HG03439 (cell line): ENCODE results near the gene DNMBP.
"Not testable (repeated sequence)": the region's sequence is repeated elsewhere in the genome, so short reads cannot be mapped to it uniquely, and the experiment has no call there.

ENCODE experiments used
- ATAC-seq: cut with Tn5 transposase; IDR thresholded peaks from one replicate; pipeline ENCODE4 v1.9.1; 2021; ENCODE audit warnings: mild to moderate bottlenecking, moderate library complexity; ENCODE audit not compliant: unreplicated experiment

The DNMBP gene

DNA sequence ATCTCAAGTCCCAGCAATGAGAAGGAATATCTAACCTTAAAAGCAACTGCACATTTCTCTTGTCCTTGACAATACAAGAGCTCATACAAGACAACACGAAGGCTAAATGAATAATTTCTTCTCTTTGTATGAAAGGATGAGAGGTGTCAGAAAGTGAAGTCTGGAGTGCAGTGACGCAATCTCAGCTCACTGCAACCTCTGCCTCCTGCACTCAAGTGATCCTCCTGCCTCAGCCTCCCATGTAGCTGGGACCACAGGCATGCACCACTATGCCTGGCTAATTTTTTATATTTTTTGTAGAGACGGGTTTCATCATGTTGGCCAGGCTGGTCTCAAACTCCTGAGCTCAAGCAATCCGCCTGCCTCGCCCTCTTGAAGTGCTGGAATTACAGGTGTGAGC is 24.1 kb downstream of the DNMBP start:
- ATAC-seq, result not testable (repeated sequence)

DNA sequence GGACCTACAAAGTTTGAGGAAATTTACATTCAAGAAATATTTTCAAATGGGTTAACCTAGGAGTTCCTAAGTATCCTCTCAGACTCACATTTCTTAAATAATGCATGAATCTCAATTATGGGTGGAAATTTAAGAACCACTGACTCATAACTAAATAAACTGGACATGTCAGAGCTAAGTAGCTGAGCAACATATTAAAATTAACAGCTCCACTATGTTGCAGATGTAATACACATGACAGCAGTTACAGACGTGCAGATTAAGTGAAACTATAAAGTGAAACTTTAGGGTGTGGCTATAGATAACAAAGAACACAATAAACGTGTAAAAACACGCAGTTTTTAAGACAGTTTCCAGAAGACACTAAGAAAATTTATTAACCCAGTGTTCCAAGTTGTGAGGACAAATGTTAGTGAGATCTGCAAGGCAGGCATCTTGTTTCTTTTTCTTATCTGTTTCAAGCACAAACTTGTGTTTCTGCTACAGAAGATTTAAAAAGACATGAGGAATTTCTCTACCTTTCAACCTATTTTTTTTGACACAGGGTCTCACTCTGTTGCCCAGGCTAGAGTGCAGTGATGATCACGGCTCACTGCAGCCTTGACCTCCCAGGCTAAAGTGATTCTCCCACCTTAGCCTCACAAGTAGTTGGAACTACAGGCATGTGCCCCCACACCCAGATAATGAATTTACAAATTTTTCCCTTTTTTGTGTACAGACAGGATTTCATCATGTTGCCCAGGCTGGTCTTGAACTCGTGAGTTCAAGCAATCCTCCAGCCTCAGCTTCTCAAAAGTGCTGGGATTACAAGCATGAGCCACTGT is 25.3 kb downstream of the DNMBP start:
- peak; percentile 47 for ATAC-seq

DNA sequence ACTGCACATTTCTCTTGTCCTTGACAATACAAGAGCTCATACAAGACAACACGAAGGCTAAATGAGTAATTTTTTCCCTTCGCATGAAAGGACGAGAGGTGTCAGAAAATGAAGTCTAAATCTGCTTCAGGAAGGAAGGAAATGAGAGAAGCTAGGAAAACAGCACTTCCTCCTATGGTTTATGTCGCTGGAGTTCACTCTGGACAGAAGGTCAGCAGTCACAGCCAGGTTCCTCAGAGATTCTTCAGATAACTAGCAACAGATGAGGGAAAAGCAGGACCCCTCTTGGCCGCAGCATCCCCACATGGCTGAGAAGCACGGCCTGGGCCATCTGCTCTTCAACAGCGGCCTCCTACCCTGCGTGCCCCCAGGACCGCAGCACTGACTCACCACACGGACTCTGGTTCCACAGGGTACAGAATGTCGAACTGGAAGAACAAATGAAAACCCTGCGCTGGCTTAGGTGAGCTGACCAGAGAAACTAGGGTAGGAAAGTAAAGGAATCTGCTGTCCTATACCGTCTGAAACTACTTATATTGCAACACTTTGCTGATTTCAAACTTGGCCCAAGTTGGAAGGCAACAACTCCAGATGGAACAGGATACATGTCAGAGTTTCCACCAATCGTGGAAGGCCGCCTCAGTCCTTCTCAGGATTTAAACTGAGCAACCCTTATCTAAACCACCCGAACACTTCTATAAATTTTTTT is 26.3 kb downstream of the DNMBP start:
- ATAC-seq, result no peak

GRCh38 chr10:99982728-99983127 is 27.0 kb downstream of the DNMBP start:
- no peak for ATAC-seq

DNA sequence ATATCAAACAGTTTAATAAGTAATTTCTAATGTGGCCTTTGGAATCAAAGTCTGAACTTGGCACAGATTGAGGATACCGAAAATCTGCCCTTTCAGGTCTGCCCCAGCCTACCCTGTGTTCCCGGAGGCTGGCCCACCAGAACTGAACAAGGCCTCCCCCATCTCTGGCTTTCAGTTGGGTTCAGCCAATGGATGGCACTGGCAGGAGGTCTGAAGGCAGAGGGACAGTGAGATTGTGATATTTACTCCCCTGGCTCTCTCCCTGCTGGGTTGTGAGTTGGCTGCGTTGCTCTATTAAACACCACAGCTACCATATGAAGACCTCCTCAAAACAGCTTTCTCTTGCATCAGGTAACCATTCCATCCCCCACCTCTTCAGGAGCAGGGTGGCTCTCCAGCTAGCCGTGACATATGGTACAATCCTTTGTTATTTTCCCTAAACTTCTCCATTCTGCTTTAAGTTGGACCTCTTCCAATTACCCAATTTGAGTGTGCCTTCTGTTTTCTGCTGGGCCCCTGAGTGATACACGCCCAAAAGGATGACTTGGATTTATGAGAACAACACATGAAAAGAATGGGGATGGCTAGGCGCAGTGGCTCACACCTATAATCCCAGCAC is 28.1 kb downstream of the DNMBP start:
- no peak for ATAC-seq

DNA sequence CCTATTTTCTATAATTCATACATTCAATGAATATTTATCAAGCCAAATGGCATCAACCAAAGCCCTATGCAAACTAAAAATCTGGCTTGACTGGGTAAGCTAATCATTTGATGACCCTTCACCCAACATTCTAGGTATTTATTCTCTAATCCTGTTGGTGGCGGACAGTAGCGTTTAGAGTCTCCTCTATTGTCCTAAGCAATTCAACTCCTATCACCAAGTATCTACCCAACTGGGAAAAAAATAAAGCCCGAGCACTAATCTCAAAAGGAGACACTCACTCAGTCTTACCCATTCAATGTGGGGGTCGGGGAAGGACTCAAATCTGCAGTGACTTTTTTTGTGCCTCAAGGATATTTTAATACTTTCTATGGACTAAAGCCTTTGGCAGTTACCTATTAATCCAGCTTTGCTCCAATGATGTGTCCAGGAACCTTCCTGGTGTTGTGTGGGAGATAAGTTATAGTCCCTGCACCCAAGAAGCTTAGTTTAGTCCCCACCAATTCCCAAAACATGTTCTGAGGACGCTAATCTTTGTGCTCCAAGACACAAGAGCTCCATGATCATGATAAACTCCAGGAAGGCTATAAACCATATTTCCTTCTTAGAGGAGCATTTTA is 30.6 kb downstream of the DNMBP start:
- no peak for ATAC-seq

- ATAC-seq, result no peak
These were observed 31.8 kb downstream of the DNMBP start for GRCh38 chr10:99977916-99978315.

- no peak for ATAC-seq
These were observed 32.7 kb downstream of the DNMBP start for GRCh38 chr10:99976886-99977665.

DNA sequence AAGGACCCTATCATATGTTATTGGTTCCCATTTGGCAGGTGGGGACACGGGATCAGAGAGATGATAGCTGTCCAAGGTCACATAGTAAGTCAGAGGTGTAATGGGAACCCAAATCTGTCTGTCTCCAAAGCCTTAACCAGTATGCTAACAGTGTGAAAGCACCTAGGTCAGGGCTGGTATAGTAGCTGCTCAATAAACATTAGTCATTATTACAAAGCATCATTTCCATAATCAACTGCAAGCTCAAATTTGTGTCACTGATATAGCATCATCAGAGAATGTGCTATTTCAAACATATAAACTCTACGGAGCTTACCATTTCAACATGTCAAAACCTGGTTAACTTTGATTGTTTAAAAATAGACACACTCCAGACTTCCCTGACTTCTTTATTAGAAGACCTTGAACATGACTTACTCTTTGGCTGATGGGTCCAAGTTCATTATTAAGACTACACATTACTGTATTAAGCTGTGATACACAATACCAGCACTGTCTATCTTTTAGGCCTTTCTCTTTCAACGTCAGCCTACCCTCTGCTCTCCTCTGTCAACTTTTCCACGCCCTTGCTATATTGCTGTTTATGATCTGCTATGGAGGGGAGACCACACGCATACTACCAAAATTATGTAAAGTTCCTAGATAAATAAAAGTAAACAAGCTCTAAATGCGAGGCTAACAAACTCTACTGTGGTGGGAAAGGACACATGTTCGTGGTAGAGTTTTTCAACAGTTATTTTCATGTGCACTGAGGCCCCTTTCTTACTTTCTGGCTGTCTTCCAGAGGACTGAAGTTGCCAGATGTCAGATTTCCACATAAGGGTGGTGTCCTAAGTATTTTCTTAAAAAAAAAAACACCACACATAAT is 33.6 kb downstream of the DNMBP start:
- ATAC-seq, result no peak

- no peak for ATAC-seq
These were observed 34.5 kb downstream of the DNMBP start for GRCh38 chr10:99975106-99975829.

GRCh38 chr10:99973190-99973589 is 36.6 kb downstream of the DNMBP start:
- no peak for ATAC-seq

DNA sequence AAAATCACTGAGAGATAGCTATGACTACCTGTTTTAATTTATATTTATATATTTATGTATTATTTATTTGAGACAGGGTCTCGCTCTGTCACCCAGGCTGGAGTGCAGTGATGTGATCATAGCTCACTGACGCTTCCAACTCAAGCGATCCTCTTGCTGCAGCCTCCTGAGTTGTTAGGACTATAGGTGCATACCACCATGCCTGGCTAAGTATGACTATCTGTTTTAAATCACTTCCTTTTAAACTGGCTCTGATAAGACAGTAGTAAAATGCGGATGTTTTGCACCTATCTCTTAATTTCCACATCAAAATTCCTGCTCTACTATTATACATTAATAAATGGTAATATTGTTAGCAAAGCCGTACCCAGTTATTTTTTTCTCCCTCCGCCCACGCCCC is 41.8 kb downstream of the DNMBP start:
- ATAC-seq, result no peak

GRCh38 chr10:99966306-99966705 is 43.4 kb downstream of the DNMBP start:
- no peak for ATAC-seq

DNA sequence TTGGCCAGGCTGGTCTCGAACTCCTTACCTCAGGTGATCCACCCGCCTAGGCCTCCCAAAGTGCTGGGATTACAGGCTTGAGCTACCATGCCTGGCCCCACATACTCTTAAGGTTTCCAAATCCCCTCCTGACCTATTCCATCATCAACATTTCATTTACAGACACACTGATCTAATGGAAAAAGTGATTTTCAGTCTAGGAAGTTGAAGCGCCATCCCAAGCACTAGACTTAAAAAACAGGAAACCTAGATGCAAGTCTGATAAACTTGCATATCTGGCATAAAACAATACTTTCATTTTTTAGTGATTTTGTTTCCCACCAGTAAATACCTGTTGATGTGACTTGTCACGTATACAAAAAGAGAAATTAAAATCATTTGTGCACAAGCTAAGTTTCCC is 44.0 kb downstream of the DNMBP start:
- no peak for ATAC-seq

- ATAC-seq, result no peak
These were observed 45.0 kb downstream of the DNMBP start for GRCh38 chr10:99964791-99965190.

DNA sequence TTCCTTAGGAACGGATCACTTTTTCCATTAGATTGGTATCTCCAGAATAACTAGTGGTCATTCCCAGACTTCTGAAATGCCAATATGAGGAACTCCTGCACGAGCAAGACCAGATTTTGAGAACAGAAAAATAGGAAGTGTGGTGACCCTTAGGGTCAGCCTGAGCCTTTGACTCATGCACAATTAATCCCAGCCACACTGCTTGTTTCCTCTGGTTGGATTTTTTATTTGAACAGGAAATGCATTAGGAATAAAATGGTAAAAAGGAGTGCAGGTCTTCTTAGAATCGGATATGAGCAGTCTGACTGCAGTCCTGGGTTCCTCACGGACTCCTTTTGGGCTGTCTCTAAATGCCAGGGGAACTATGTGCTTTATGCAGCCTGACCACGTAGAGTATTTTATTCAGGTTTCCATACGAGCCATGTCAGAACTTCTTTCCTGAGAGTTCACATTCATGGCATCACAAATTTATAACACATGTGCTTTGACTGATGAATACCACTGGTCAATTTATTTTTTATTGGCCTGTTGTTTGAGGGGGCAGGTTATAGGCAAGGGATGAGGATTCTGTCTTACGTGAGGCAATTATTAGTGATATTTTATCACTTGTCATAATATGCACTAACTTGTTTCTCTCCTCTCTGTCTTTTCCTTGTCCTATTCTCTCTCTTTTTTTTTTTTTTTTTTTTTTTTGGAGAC is 46.1 kb downstream of the DNMBP start:
- ATAC-seq, result not testable (repeated sequence)

DNA sequence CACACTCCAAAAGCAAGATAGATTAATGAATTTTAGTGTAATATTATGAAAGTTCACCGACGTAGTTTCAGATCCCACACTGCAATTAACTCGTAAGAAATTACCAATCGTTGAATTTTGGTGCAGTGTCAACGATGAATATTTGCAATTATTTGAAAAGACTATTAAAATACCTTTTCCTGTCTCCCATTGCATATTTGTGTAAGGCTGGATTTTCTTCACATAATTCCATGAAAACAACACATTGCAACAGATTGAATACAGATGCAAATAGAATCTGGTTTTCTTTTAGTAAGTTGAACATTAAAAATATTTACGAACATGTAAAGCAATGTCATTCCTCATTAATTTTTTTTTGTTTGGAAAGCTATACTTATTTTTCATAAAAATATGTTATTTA is 50.9 kb downstream of the DNMBP start:
- no peak for ATAC-seq

- ATAC-seq, result no peak
These were observed 51.4 kb downstream of the DNMBP start for GRCh38 chr10:99958302-99958701.
